ENCODE data around the gene AKAP17A.

AKAP17A gene

DNA sequence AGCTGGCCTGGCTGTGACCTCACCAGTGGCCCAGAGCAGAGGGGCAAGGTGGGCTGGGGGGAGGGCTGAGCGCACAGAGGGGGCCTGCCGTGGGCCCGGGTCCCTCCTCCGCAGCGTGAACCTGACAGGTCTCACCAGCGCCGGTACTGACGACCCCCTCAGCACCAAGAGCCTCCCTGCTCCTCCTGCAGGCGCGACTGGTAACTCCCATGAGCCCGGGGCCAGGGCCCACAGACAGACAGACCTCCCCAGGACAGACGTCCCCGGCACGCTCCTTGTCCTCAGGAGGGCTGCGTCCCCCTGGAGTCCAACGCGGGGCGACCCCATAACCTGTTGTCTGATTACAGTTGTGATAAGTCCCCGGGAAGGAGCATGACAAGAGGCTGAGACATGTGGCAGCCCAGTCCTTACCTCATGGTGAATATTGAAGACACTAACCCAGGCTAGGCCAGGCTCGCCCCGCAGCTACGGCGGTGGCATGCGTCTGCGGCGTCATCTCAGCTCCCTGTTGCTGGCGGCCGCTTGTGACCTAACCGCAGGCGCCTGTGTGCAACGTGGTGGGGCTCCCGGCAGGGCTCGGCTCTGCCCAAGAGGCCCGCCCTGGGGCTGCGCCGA is 8.5 kb downstream of the AKAP17A start:
- H3K36me3 ChIP-seq (ENCODE audit: control insufficient read depth, insufficient read depth, low read length) = peaks cover 74% of the 10 kb centered on the region
- H3K4me3 ChIP-seq (ENCODE audit: low read depth, low read length) = no peak overlapping the region
- H3K9me3 ChIP-seq (ENCODE audit: control insufficient read depth, insufficient read depth, low read length) = no peaks in the 10 kb centered on the region
- no peak overlapping the region for H3K9ac ChIP-seq (ENCODE audit: low read depth, low read length)
- no peaks in the 10 kb centered on the region for H3K4me1 ChIP-seq (ENCODE audit: control insufficient read depth, insufficient read depth, low read length)
- H3K27me3 ChIP-seq (ENCODE audit: control insufficient read depth, insufficient read depth, low read length) = no peaks in the 10 kb centered on the region

DNA sequence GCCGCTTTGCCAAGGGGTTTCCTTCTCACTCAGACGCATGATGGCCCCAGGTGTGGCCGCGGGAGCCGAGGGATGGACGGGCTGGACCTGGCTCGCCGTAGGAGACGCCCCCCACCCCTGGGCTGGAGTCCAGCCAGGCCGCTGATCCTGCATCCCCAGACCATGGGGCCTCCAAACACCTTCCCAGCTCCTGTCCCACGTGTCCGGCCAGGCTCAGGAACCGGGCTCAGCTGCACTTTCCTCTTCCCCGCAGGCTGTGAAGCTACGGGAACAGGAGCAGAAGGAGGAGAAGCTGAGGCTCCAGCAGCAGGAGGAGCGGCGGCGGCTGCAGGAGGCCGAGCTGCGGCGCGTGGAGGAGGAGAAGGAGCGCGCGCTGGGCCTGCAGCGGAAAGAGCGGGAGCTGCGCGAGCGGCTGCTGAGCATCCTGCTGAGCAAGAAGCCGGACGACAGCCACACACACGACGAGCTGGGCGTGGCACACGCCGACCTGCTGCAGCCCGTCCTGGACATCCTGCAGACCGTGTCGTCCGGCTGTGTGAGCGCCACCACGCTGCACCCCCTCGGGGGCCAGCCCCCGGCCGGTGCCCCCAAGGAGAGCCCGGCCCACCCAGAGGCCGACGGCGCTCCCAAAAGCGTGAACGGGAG is 9.1 kb downstream of the AKAP17A start:
- Histone ChIP-seq H3K9ac (ENCODE audit: low read depth, low read length) (no peak overlapping the region), H3K36me3 (ENCODE audit: control insufficient read depth, insufficient read depth, low read length) (peaks cover 68% of the 10 kb centered on the region), H3K4me3 (ENCODE audit: low read depth, low read length) (no peak overlapping the region), H3K4me1 (ENCODE audit: control insufficient read depth, insufficient read depth, low read length) (no peaks in the 10 kb centered on the region), H3K9me3 (ENCODE audit: control insufficient read depth, insufficient read depth, low read length) (no peaks in the 10 kb centered on the region), H3K27me3 (ENCODE audit: control insufficient read depth, insufficient read depth, low read length) (no peaks in the 10 kb centered on the region)

DNA sequence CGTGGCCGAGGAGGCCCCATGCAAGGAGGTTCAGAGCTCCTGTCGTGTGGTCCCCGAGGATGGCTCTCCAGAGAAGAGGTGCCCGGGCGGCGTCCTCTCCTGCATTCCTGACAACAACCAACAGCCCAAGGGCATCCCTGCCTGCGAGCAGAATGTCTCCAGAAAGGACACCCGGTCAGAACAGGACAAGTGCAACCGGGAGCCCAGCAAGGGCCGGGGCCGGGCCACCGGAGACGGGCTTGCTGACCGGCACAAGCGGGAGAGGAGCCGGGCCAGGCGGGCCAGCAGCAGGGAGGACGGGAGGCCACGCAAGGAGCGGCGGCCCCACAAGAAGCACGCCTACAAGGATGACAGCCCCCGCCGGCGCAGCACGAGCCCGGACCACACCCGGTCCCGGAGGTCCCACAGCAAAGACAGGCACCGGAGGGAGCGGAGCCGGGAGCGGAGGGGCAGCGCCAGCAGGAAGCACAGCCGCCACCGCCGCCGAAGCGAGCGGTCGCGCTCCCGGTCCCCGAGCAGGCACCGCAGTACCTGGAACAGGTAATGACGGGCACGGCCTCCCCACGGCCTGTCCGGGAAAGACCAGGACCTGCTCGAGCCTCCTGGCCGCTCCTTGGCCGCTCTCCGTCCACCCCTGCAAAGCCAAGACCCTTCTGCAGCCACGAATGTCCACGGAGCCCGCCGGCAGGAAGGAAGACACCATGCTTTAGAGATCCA is 9.8 kb downstream of the AKAP17A start:
- no peak overlapping the region for H3K4me3 ChIP-seq (ENCODE audit: low read depth, low read length)
- no peaks in the 10 kb centered on the region for H3K9me3 ChIP-seq (ENCODE audit: control insufficient read depth, insufficient read depth, low read length)
- peaks cover 61% of the 10 kb centered on the region for H3K36me3 ChIP-seq (ENCODE audit: control insufficient read depth, insufficient read depth, low read length)
- H3K9ac ChIP-seq (ENCODE audit: low read depth, low read length) = no peak overlapping the region
- no peaks in the 10 kb centered on the region for H3K4me1 ChIP-seq (ENCODE audit: control insufficient read depth, insufficient read depth, low read length)
- no peaks in the 10 kb centered on the region for H3K27me3 ChIP-seq (ENCODE audit: control insufficient read depth, insufficient read depth, low read length)

DNA sequence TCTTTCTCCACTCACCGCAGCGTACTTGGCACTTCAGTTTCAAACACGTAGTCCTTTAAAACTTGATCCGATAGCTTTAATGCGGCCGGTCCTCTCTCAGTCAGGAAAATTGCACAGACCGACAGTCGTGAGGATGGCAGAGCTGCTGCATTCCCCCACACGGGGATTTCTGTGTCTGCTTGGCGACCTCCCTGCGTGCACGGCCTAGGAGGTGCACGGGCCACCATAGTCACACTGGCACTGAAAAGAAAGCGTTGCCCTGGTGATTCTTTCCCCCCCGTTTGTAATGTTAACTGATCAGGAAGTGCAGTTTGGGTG is 10.3 kb downstream of the AKAP17A start:
- Histone ChIP-seq H3K4me1 (ENCODE audit: control insufficient read depth, insufficient read depth, low read length) (no peaks in the 10 kb centered on the region), H3K4me3 (ENCODE audit: low read depth, low read length) (no peak overlapping the region), H3K27me3 (ENCODE audit: control insufficient read depth, insufficient read depth, low read length) (no peaks in the 10 kb centered on the region), H3K9me3 (ENCODE audit: control insufficient read depth, insufficient read depth, low read length) (no peaks in the 10 kb centered on the region), H3K9ac (ENCODE audit: low read depth, low read length) (no peak overlapping the region), H3K36me3 (ENCODE audit: control insufficient read depth, insufficient read depth, low read length) (peaks cover 60% of the 10 kb centered on the region)

DNA sequence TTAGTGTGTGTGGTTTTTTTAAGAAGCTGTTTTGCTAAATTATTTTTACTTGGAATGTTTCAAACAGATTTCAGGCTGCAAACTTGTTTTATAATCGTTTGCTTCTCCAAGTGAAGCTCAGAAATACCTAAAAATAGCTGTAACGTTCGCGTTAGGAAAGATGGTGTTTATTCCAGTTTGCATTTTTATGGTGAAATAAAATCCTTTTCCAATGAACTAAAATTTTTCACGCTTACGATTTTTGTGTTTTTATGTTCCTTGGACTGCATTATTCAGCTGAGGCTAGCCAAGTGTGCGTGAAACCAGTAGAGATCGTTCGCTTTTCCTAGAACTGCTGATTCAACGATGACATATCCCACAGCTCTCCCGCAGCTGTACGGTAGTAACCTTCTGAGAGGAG is 10.9 kb downstream of the AKAP17A start:
- no peaks in the 10 kb centered on the region for H3K4me1 ChIP-seq (ENCODE audit: control insufficient read depth, insufficient read depth, low read length)
- no peak overlapping the region for H3K9ac ChIP-seq (ENCODE audit: low read depth, low read length)
- no peaks in the 10 kb centered on the region for H3K9me3 ChIP-seq (ENCODE audit: control insufficient read depth, insufficient read depth, low read length)
- no peaks in the 10 kb centered on the region for H3K27me3 ChIP-seq (ENCODE audit: control insufficient read depth, insufficient read depth, low read length)
- H3K4me3 ChIP-seq (ENCODE audit: low read depth, low read length) = no peak overlapping the region
- peaks cover 54% of the 10 kb centered on the region for H3K36me3 ChIP-seq (ENCODE audit: control insufficient read depth, insufficient read depth, low read length)

DNA sequence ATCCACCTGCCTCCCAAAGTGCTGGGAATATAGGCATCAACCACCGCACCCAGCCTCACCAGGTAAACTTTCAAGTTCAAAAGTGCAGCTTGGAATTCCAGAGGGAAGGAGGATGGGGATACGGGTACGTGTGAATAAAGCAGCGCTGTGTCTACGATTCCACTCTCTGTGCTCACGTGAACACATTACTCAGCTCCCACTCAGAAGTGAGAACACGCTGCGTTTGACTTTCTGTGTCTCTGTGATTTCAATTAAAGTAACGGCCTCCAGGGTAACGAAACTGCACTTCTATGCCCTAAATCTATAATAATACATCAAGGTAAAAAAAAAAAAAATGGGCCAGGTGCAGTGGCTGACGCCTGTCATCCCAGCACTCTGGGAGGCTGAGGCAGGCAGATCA is 15.1 kb downstream of the AKAP17A start:
- H3K36me3 ChIP-seq (ENCODE audit: control insufficient read depth, insufficient read depth, low read length) = peaks cover 14% of the 10 kb centered on the region
- no peaks in the 10 kb centered on the region for H3K4me1 ChIP-seq (ENCODE audit: control insufficient read depth, insufficient read depth, low read length)
- no peaks in the 10 kb centered on the region for H3K27me3 ChIP-seq (ENCODE audit: control insufficient read depth, insufficient read depth, low read length)
- no peak overlapping the region for H3K4me3 ChIP-seq (ENCODE audit: low read depth, low read length)
- H3K9me3 ChIP-seq (ENCODE audit: control insufficient read depth, insufficient read depth, low read length) = no peaks in the 10 kb centered on the region
- H3K9ac ChIP-seq (ENCODE audit: low read depth, low read length) = no peak overlapping the region

DNA sequence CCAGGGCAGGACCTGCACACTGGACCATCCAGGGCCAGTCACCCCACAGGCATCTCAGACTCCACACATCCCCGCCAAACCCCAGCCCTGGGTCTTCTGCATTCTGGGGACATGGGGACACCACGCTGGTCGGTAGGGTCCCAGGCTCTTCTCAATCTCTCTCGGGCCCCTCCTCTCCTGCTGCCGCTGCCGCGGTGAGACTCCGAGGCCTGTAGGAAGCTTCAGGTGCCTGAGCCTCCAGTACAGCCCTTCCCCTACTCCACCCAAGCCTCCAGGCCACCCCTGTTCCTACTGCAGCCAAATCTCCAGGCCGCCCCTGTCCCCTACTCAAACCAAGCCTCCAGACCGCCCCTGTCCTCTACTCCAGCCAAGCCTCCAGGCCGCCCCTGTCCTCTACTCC is 17.9 kb downstream of the AKAP17A start:
- H3K9ac ChIP-seq (ENCODE audit: low read depth, low read length) = no peak overlapping the region

DNA sequence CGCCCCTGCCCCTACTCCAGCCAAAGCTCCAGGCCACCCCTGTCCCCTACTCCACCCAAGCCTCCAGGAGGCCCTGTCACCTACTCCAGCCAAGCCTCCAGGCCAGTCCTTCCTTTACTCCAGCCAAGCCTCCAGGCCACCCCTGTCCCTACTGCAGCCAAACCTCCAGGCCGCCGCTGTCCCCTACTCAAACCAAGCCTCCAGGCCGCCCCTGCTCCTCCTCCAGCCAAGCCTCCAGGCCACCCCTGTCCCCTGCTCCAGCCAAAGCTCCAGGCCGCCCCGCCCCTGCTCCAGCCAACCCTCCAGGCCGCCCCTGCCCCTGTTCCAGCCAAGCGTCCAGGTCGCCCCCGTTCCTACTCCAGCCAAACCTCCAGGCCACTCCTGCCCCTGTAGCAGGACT is 18.4 kb downstream of the AKAP17A start:
- Histone ChIP-seq H3K4me3 (ENCODE audit: low read depth, low read length) (no peak overlapping the region), H3K9ac (ENCODE audit: low read depth, low read length) (no peak overlapping the region), H3K4me1 (ENCODE audit: control insufficient read depth, insufficient read depth, low read length) (no peaks in the 10 kb centered on the region), H3K9me3 (ENCODE audit: control insufficient read depth, insufficient read depth, low read length) (no peaks in the 10 kb centered on the region), H3K27me3 (ENCODE audit: control insufficient read depth, insufficient read depth, low read length) (no peaks in the 10 kb centered on the region), H3K36me3 (ENCODE audit: control insufficient read depth, insufficient read depth, low read length) (no peaks in the 10 kb centered on the region)

More for the DNA sequence above, 17.9 kb downstream of the AKAP17A start:
- Histone ChIP-seq H3K27me3 (ENCODE audit: control insufficient read depth, insufficient read depth, low read length) (no peaks in the 10 kb centered on the region), H3K36me3 (ENCODE audit: control insufficient read depth, insufficient read depth, low read length) (peaks cover under 1% of the 10 kb centered on the region), H3K9me3 (ENCODE audit: control insufficient read depth, insufficient read depth, low read length) (no peaks in the 10 kb centered on the region), H3K4me3 (ENCODE audit: low read depth, low read length) (no peak overlapping the region), H3K4me1 (ENCODE audit: control insufficient read depth, insufficient read depth, low read length) (no peaks in the 10 kb centered on the region)

DNA sequence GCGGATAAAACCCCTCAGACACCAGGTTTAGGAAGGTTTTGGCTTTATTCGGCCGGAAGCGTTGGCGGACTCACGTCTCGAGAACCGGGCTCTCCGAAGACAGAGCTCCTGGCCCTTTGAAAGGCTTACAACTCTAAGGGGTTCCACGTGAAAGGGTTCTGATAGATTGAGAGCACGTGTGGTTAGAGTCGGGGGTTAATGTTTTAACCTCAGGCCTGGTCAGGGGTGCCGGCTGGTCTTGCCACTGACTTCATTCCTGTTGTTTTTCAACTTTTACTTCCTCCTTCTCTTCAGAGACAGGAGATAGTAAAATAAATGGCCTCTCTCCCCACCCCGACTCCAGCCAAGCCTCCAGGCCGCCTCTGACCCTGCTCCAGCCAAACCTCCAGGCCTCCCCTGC is 18.8 kb downstream of the AKAP17A start:
- H3K27me3 ChIP-seq (ENCODE audit: control insufficient read depth, insufficient read depth, low read length) = no peaks in the 10 kb centered on the region
- no peaks in the 10 kb centered on the region for H3K36me3 ChIP-seq (ENCODE audit: control insufficient read depth, insufficient read depth, low read length)
- H3K9me3 ChIP-seq (ENCODE audit: control insufficient read depth, insufficient read depth, low read length) = no peaks in the 10 kb centered on the region
- H3K4me3 ChIP-seq (ENCODE audit: low read depth, low read length) = no peak overlapping the region
- H3K4me1 ChIP-seq (ENCODE audit: control insufficient read depth, insufficient read depth, low read length) = peaks cover 3% of the 10 kb centered on the region
- H3K9ac ChIP-seq (ENCODE audit: low read depth, low read length) = no peak overlapping the region

DNA sequence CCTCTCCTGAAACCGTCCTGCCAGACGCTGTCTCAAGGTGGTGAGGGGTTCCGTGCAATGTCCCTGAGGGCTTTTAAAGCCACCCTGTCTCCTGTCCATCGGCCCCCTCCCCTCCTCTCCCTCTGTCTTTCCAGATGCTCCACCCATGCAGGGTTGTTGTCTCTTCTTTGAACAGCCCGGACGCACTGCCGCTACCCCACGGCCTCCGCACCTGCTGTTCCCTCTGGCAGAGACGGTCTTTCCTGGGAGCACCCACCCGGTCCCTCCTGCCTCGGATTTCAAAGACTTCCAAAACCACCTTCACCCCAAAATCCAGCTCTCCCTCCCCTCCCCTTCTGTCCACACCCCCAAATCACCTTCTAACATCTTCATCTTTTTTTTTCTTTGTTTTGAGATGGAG is 19.3 kb downstream of the AKAP17A start:
- H3K9ac ChIP-seq (ENCODE audit: low read depth, low read length) = no peak overlapping the region
- H3K4me1 ChIP-seq (ENCODE audit: control insufficient read depth, insufficient read depth, low read length) = peaks cover 4% of the 10 kb centered on the region
- H3K4me3 ChIP-seq (ENCODE audit: low read depth, low read length) = no peak overlapping the region
- no peaks in the 10 kb centered on the region for H3K27me3 ChIP-seq (ENCODE audit: control insufficient read depth, insufficient read depth, low read length)
- H3K9me3 ChIP-seq (ENCODE audit: control insufficient read depth, insufficient read depth, low read length) = no peaks in the 10 kb centered on the region
- no peaks in the 10 kb centered on the region for H3K36me3 ChIP-seq (ENCODE audit: control insufficient read depth, insufficient read depth, low read length)

DNA sequence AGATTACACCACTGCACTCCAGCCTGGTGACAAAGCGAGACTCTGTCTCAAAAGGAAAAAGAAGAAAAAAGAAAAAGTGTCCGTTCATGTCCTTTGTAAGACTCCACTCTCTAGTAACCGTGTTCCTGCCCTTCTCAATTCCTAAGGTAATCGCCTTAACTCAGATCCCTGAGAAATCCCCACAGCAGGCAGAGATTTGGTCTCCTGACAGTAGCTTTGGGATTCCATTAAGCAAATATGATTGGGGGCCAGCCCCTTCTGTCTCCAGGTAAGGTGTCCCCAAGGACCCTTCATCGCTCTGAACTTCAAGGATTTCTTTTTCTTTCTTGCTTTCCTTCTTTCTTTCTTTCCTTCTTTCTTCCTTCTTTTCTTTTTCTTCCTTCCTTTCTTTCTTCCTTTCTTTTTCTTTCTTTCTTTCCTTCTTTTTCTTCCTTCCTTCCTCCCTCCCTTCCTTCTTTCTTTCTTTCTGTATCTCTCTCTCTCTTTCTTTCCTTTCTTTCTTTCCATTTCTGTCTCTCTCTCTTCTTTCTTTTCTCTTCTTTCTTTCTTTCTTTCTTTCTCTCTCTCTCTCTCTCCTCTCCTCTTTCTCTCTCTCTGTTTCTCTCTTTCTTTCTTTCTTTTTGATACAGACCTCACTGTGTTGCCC is 21.4 kb downstream of the AKAP17A start:
- Histone ChIP-seq H3K4me1 (ENCODE audit: control insufficient read depth, insufficient read depth, low read length) (peaks cover 4% of the 10 kb centered on the region), H3K4me3 (ENCODE audit: low read depth, low read length) (no peak overlapping the region), H3K27me3 (ENCODE audit: control insufficient read depth, insufficient read depth, low read length) (no peaks in the 10 kb centered on the region), H3K9ac (ENCODE audit: low read depth, low read length) (no peak overlapping the region), H3K36me3 (ENCODE audit: control insufficient read depth, insufficient read depth, low read length) (no peaks in the 10 kb centered on the region), H3K9me3 (ENCODE audit: control insufficient read depth, insufficient read depth, low read length) (no peaks in the 10 kb centered on the region)

DNA sequence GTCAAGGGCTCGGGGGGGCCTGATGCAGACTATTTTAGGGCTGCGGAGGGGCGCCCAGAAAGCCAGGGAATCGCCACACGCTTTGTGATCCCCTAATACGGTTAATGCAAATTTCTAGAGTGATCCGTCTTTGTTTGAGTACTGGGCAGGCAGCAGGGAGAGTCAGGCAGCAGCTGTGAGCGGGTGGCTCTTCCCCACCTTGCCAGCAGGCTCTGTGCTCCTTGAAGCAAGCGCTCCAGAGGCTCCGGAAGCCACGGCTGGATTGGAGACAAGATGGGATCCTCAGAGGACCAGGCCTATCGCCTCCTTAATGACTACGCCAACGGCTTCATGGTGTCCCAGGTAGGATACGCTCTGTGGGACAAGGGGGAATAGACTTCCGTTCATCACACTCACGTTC is 23.5 kb downstream of the AKAP17A start, which contains the start of gene ASMT:
ASMT (plus strand) TSS at position 133 of the 400 bp plus-strand sequence; CDS start at position 274, 141 bp downstream.
- Histone ChIP-seq H3K27me3 (ENCODE audit: control insufficient read depth, insufficient read depth, low read length) (no peaks in the 10 kb centered on the region), H3K9me3 (ENCODE audit: control insufficient read depth, insufficient read depth, low read length) (no peaks in the 10 kb centered on the region), H3K4me1 (ENCODE audit: control insufficient read depth, insufficient read depth, low read length) (peaks cover 4% of the 10 kb centered on the region), H3K9ac (ENCODE audit: low read depth, low read length) (no peak within 1 kb of the TSS), H3K4me3 (ENCODE audit: low read depth, low read length) (no peak within 1 kb of the TSS), H3K36me3 (ENCODE audit: control insufficient read depth, insufficient read depth, low read length) (no peaks in the 10 kb centered on the region)
